ENCODE data around the gene C2orf78.
"Not testable (repeated sequence)": the region's sequence is repeated elsewhere in the genome, so short reads cannot be mapped to it uniquely, and the experiment has no call there.

C2orf78 gene

GRCh38 chr2:73759904-73760303 is 24.1 kb upstream of the C2orf78 start:
- Histone ChIP-seq H3K4me3 (ENCODE audit: low read length in 2 of 2) (no peak overlapping the region), H3K9ac (ENCODE audit: low read depth in 1 of 2, low read length in 2 of 2) (no peak overlapping the region), H3K9me3 (ENCODE audit: control insufficient read depth in 2 of 2, low read length in 2 of 2) (peaks cover 0 to 2% of the 10 kb centered on the region in 2 donors), H3K27ac (ENCODE audit: low read depth in 2 of 2, low read length in 2 of 2) (no peak overlapping the region), H3K27me3 (ENCODE audit: control insufficient read depth in 2 of 2, insufficient read depth in 2 of 2, low read length in 2 of 2) (no peaks in the 10 kb centered on the region), H3K4me1 (ENCODE audit: control insufficient read depth in 2 of 2, insufficient read depth in 2 of 2, low read length in 2 of 2) (no peaks in the 10 kb centered on the region), H3K36me3 (ENCODE audit: control insufficient read depth in 2 of 2, insufficient read depth in 2 of 2, low read length in 2 of 2) (peaks cover 48 to 56% of the 10 kb centered on the region in 2 donors)

- H3K4me3 ChIP-seq (ENCODE audit: low read length in 2 of 2): no peak overlapping the region
- H3K9ac ChIP-seq (ENCODE audit: low read depth in 1 of 2, low read length in 2 of 2): no peak overlapping the region
- H3K27ac ChIP-seq (ENCODE audit: low read depth in 2 of 2, low read length in 2 of 2): no peak overlapping the region
- H3K27me3 ChIP-seq (ENCODE audit: control insufficient read depth in 2 of 2, insufficient read depth in 2 of 2, low read length in 2 of 2): no peaks in the 10 kb centered on the region
- H3K4me1 ChIP-seq (ENCODE audit: control insufficient read depth in 2 of 2, insufficient read depth in 2 of 2, low read length in 2 of 2): no peaks in the 10 kb centered on the region
- H3K9me3 ChIP-seq (ENCODE audit: control insufficient read depth in 2 of 2, low read length in 2 of 2): no peaks in the 10 kb centered on the region
- peaks cover 64% of the 10 kb centered on the region in 2 donors for H3K36me3 ChIP-seq (ENCODE audit: control insufficient read depth in 2 of 2, insufficient read depth in 2 of 2, low read length in 2 of 2)
Observed at GRCh38 chr2:73762571-73762970, 21.4 kb upstream of the C2orf78 start.

GRCh38 chr2:73764945-73765344 is 19.0 kb upstream of the C2orf78 start:
- H3K4me1 ChIP-seq (ENCODE audit: control insufficient read depth in 2 of 2, insufficient read depth in 2 of 2, low read length in 2 of 2): no peaks in the 10 kb centered on the region
- H3K4me3 ChIP-seq (ENCODE audit: low read length in 2 of 2): no peak overlapping the region
- no peaks in the 10 kb centered on the region for H3K27me3 ChIP-seq (ENCODE audit: control insufficient read depth in 2 of 2, insufficient read depth in 2 of 2, low read length in 2 of 2)
- H3K36me3 ChIP-seq (ENCODE audit: control insufficient read depth in 2 of 2, insufficient read depth in 2 of 2, low read length in 2 of 2): peaks cover 64% of the 10 kb centered on the region in 2 donors
- H3K9ac ChIP-seq (ENCODE audit: low read depth in 1 of 2, low read length in 2 of 2): no peak overlapping the region
- no peak overlapping the region for H3K27ac ChIP-seq (ENCODE audit: low read depth in 2 of 2, low read length in 2 of 2)
- H3K9me3 ChIP-seq (ENCODE audit: control insufficient read depth in 2 of 2, low read length in 2 of 2): no peaks in the 10 kb centered on the region

- Histone ChIP-seq H3K4me1 (ENCODE audit: control insufficient read depth in 2 of 2, insufficient read depth in 2 of 2, low read length in 2 of 2) (no peaks in the 10 kb centered on the region), H3K4me3 (ENCODE audit: low read length in 2 of 2) (no peak overlapping the region), H3K9me3 (ENCODE audit: control insufficient read depth in 2 of 2, low read length in 2 of 2) (no peaks in the 10 kb centered on the region), H3K9ac (ENCODE audit: low read depth in 1 of 2, low read length in 2 of 2) (no peak overlapping the region), H3K27me3 (ENCODE audit: control insufficient read depth in 2 of 2, insufficient read depth in 2 of 2, low read length in 2 of 2) (no peaks in the 10 kb centered on the region), H3K36me3 (ENCODE audit: control insufficient read depth in 2 of 2, insufficient read depth in 2 of 2, low read length in 2 of 2) (peaks cover 60 to 62% of the 10 kb centered on the region in 2 donors), H3K27ac (ENCODE audit: low read depth in 2 of 2, low read length in 2 of 2) (no peak overlapping the region)
Observed at GRCh38 chr2:73766349-73766748, 17.6 kb upstream of the C2orf78 start.

GRCh38 chr2:73766994-73767393 is 17.0 kb upstream of the C2orf78 start:
- no peak overlapping the region for H3K9ac ChIP-seq (ENCODE audit: low read depth in 1 of 2, low read length in 2 of 2)
- H3K27ac ChIP-seq (ENCODE audit: low read depth in 2 of 2, low read length in 2 of 2): no peak overlapping the region
- no peaks in the 10 kb centered on the region for H3K9me3 ChIP-seq (ENCODE audit: control insufficient read depth in 2 of 2, low read length in 2 of 2)
- H3K4me1 ChIP-seq (ENCODE audit: control insufficient read depth in 2 of 2, insufficient read depth in 2 of 2, low read length in 2 of 2): no peaks in the 10 kb centered on the region
- no peak overlapping the region for H3K4me3 ChIP-seq (ENCODE audit: low read length in 2 of 2)
- H3K36me3 ChIP-seq (ENCODE audit: control insufficient read depth in 2 of 2, insufficient read depth in 2 of 2, low read length in 2 of 2): peaks cover 58 to 59% of the 10 kb centered on the region in 2 donors
- no peaks in the 10 kb centered on the region for H3K27me3 ChIP-seq (ENCODE audit: control insufficient read depth in 2 of 2, insufficient read depth in 2 of 2, low read length in 2 of 2)

- Histone ChIP-seq H3K9me3 (ENCODE audit: control insufficient read depth in 2 of 2, low read length in 2 of 2) (no peaks in the 10 kb centered on the region), H3K27me3 (ENCODE audit: control insufficient read depth in 2 of 2, insufficient read depth in 2 of 2, low read length in 2 of 2) (no peaks in the 10 kb centered on the region), H3K36me3 (ENCODE audit: control insufficient read depth in 2 of 2, insufficient read depth in 2 of 2, low read length in 2 of 2) (peaks cover 53 to 64% of the 10 kb centered on the region in 2 donors), H3K4me3 (ENCODE audit: low read length in 2 of 2) (no peak overlapping the region), H3K9ac (ENCODE audit: low read depth in 1 of 2, low read length in 2 of 2) (no peak overlapping the region), H3K4me1 (ENCODE audit: control insufficient read depth in 2 of 2, insufficient read depth in 2 of 2, low read length in 2 of 2) (no peaks in the 10 kb centered on the region), H3K27ac (ENCODE audit: low read depth in 2 of 2, low read length in 2 of 2) (no peak overlapping the region)
Observed at GRCh38 chr2:73770725-73771124, 13.3 kb upstream of the C2orf78 start.

GRCh38 chr2:73772819-73773218 is 11.2 kb upstream of the C2orf78 start:
- peaks cover 54 to 65% of the 10 kb centered on the region in 2 donors for H3K36me3 ChIP-seq (ENCODE audit: control insufficient read depth in 2 of 2, insufficient read depth in 2 of 2, low read length in 2 of 2)
- no peaks in the 10 kb centered on the region for H3K27me3 ChIP-seq (ENCODE audit: control insufficient read depth in 2 of 2, insufficient read depth in 2 of 2, low read length in 2 of 2)
- no peak overlapping the region for H3K4me3 ChIP-seq (ENCODE audit: low read length in 2 of 2)
- no peaks in the 10 kb centered on the region for H3K9me3 ChIP-seq (ENCODE audit: control insufficient read depth in 2 of 2, low read length in 2 of 2)
- no peaks in the 10 kb centered on the region for H3K4me1 ChIP-seq (ENCODE audit: control insufficient read depth in 2 of 2, insufficient read depth in 2 of 2, low read length in 2 of 2)
- H3K9ac ChIP-seq (ENCODE audit: low read depth in 1 of 2, low read length in 2 of 2): no peak overlapping the region
- H3K27ac ChIP-seq (ENCODE audit: low read depth in 2 of 2, low read length in 2 of 2): no peak overlapping the region

- H3K9me3 ChIP-seq (ENCODE audit: control insufficient read depth in 2 of 2, low read length in 2 of 2): no peaks in the 10 kb centered on the region
- no peak overlapping the region for H3K27ac ChIP-seq (ENCODE audit: low read depth in 2 of 2, low read length in 2 of 2)
- H3K9ac ChIP-seq (ENCODE audit: low read depth in 1 of 2, low read length in 2 of 2): no peak overlapping the region
- H3K4me1 ChIP-seq (ENCODE audit: control insufficient read depth in 2 of 2, insufficient read depth in 2 of 2, low read length in 2 of 2): peaks cover 8 to 9% of the 10 kb centered on the region in 2 donors
- no peak overlapping the region for H3K4me3 ChIP-seq (ENCODE audit: low read length in 2 of 2)
- no peaks in the 10 kb centered on the region for H3K27me3 ChIP-seq (ENCODE audit: control insufficient read depth in 2 of 2, insufficient read depth in 2 of 2, low read length in 2 of 2)
- peaks cover 37 to 45% of the 10 kb centered on the region in 2 donors for H3K36me3 ChIP-seq (ENCODE audit: control insufficient read depth in 2 of 2, insufficient read depth in 2 of 2, low read length in 2 of 2)
Observed at GRCh38 chr2:73776381-73776780, 7.6 kb upstream of the C2orf78 start.

- Histone ChIP-seq H3K27me3 (ENCODE audit: control insufficient read depth in 2 of 2, insufficient read depth in 2 of 2, low read length in 2 of 2) (no peaks in the 10 kb centered on the region), H3K4me3 (ENCODE audit: low read length in 2 of 2) (no peak overlapping the region), H3K9ac (ENCODE audit: low read depth in 1 of 2, low read length in 2 of 2) (no peak overlapping the region), H3K9me3 (ENCODE audit: control insufficient read depth in 2 of 2, low read length in 2 of 2) (no peaks in the 10 kb centered on the region), H3K27ac (ENCODE audit: low read depth in 2 of 2, low read length in 2 of 2) (no peak overlapping the region), H3K4me1 (ENCODE audit: control insufficient read depth in 2 of 2, insufficient read depth in 2 of 2, low read length in 2 of 2) (peaks cover 8 to 9% of the 10 kb centered on the region in 2 donors), H3K36me3 (ENCODE audit: control insufficient read depth in 2 of 2, insufficient read depth in 2 of 2, low read length in 2 of 2) (peaks cover 36 to 45% of the 10 kb centered on the region in 2 donors)
Observed at GRCh38 chr2:73776869-73777519, 7.0 kb upstream of the C2orf78 start.

GRCh38 chr2:73778867-73779466 is 5.0 kb upstream of the C2orf78 start:
- not testable (repeated sequence) for H3K27me3 ChIP-seq (ENCODE audit: control insufficient read depth in 2 of 2, insufficient read depth in 2 of 2, low read length in 2 of 2); H3K9me3 ChIP-seq (ENCODE audit: control insufficient read depth in 2 of 2, low read length in 2 of 2); H3K4me1 ChIP-seq (ENCODE audit: control insufficient read depth in 2 of 2, insufficient read depth in 2 of 2, low read length in 2 of 2)
- H3K27ac ChIP-seq (ENCODE audit: low read depth in 2 of 2, low read length in 2 of 2): peak overlapping the region; percentile 78 to 90
- peaks cover 23 to 27% of the 10 kb centered on the region in 2 donors for H3K36me3 ChIP-seq (ENCODE audit: control insufficient read depth in 2 of 2, insufficient read depth in 2 of 2, low read length in 2 of 2)
- H3K9ac ChIP-seq (ENCODE audit: low read depth in 1 of 2, low read length in 2 of 2): peak overlapping the region; percentile 92 to 99
- peak overlapping the region; percentile 96 to 100 for H3K4me3 ChIP-seq (ENCODE audit: low read length in 2 of 2)
